ENCODE measurements around the gene GP1BB.

DNA sequence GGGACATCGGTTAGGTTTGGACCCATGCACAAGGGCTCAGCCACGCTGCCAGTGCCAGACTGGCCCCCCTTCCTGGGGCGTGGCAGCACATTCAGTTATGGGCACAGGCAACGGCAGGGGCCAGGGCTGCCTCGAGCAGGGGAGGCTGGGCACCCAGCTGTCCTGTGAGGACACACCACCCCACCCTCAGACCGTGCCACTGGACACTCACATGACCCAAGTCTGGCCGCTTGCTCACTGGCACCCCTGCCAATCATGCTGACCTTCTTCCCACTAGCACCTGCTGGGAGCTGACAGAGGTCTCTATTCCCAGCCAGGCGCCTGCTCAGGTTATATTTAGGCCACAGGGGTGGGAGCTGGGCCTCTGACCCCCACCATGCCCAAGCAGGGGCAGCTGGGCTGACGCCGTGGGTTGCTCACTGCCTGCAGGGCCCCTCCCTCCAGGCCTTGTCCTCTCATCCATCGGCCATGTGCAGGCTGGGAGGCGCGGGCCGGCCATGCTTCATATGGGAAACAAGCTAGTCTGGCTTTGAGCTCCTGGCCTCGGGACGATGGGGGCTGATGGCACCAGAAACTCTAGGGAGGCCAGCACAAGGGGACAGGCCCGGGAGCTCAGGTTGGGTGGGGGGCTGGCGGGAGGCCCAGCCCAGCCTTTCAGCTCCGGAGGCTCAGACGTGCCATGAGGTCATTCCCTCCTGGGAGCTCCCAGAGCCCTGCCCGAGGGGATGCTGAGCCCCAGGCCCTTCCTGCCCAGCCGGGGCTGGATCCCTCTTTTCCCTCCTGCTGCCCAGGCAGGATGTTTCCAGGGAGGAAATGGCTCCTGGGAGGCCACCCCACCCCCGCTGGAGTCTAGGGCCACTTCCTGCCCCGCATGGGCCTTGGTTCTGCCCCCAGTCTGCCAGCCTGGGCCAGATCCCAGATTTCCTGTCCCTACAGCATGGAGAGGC lies 22.1 kb downstream of the GP1BB start:
- TF ChIP-seq EZH2phosphoT487 (IDR thresholded peaks at IDR 0.05; ENCODE audit: insufficient read depth, low read depth): no peak
- TF ChIP-seq EZH2 (IDR thresholded peaks at IDR 0.05; ENCODE audit: insufficient read depth, poor library complexity, severe bottlenecking): no peak
